ENCODE results near the gene ELANE.

GRCh38 chr19:804419-805165 lies 47.5 kb upstream of the ELANE start:
- TF ChIP-seq CTCF (conservative IDR thresholded peaks at IDR 0.05 in 1 of 2, IDR thresholded peaks at IDR 0.05 in 1 of 2; ENCODE audit: low read depth in 1 of 2, low read length in 2 of 2) (no peak), EZH2 (IDR thresholded peaks at IDR 0.05; ENCODE audit: low read length, missing control alignments) (no peak)
